Measurements from ENCODE around the gene RBM23.

DNA sequence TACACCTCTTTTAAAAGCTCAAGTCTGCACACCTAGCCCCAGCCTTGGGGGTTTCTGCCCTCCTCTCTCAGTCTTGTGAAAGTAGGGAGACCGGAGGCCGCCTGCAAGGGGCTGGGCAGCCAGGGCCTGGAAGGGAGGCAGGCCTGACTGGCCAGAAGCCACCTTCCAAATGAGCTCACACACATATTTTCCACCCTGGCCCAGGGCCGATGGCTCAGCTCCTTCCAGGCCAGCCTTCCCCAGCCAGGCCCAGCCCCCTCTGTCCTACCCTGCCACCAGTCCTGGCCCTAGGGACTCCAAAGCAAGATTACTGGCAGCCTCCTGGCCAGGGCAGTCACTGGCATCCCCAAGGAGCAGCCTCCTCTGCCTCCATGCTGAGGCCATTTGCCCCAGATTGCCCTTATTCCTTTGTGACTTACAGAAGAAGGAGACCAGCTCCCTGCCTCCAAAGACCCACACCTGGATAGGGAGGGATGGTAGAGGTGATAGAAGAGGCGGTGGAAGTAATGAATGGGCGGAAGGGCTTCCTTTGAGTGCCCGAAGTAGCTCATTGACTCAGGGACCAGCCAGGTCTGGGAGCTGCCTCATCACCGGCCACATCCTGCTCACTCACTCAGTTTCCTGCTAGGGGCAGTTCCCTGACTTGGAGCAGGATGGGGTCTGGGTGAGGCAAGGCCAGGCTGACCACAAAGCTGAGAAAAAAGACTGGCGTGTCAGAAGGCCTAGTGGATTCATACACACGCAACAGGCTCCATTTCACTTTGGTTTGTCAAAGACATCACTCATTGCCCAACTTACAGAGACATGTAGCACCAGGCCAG, 67.8 kb downstream of the RBM23 start:
- TF ChIP-seq, protein P1, sequence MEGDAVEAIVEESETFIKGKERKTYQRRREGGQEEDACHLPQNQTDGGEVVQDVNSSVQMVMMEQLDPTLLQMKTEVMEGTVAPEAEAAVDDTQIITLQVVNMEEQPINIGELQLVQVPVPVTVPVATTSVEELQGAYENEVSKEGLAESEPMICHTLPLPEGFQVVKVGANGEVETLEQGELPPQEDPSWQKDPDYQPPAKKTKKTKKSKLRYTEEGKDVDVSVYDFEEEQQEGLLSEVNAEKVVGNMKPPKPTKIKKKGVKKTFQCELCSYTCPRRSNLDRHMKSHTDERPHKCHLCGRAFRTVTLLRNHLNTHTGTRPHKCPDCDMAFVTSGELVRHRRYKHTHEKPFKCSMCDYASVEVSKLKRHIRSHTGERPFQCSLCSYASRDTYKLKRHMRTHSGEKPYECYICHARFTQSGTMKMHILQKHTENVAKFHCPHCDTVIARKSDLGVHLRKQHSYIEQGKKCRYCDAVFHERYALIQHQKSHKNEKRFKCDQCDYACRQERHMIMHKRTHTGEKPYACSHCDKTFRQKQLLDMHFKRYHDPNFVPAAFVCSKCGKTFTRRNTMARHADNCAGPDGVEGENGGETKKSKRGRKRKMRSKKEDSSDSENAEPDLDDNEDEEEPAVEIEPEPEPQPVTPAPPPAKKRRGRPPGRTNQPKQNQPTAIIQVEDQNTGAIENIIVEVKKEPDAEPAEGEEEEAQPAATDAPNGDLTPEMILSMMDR (IDR thresholded peaks at IDR 0.05), result no peak
- no peak for TF ChIP-seq POLR2A (IDR thresholded peaks at IDR 0.05)
- peak in 2 of 3 donors; percentile 67 to 79 for TF ChIP-seq POLR2AphosphoS5 (IDR thresholded peaks at IDR 0.05)
